GM23248 (cell line): ENCODE data around the gene LATS2.

Source experiments
- EZH2 ChIP-seq: fragments of 200-600 bp; sonication (generic); IDR thresholded peaks from 2 replicates; pipeline ENCODE4 v1.6.1; 2018; ENCODE audit warnings: antibody characterized with exemption, mild to moderate bottlenecking; ENCODE audit not compliant: insufficient read depth, poor library complexity, severe bottlenecking
- EZH2phosphoT487 ChIP-seq: fragments of 200-600 bp; sonication (generic); IDR thresholded peaks from 2 replicates; pipeline ENCODE4 v1.6.1; 2018; ENCODE audit warnings: antibody characterized with exemption, moderate library complexity, mild to moderate bottlenecking, low read depth; ENCODE audit not compliant: insufficient read depth

- TF ChIP-seq EZH2: no peak
- TF ChIP-seq EZH2phosphoT487: no peak
Measured at GRCh38 chr13:20987599-20987998, 73.8 kb downstream of the LATS2 start.
